Fibroblast of lung (primary cell): ENCODE results near the gene PAPOLA. TPM values are rescaled to one million over a fixed set of nuclear protein-coding genes. Genes with fewer than 3 reads are reported as not detected.

Source experiments
- DNase-seq, 2 donors: peaks; one replicate each; pipeline versions ENCODE4 v3.0.0 to v3.0.0-alpha.2; 2010; ENCODE audit warnings: low read depth in 2 of 2
- H2AFZ ChIP-seq: 2 replicates; pipeline ENCODE4 v1.5.1; 2012; ENCODE audit warnings: low read length, control low read depth, inconsistent platforms
- H3K27ac ChIP-seq: 2 replicates; pipeline ENCODE4 v1.5.1; 2011; ENCODE audit warnings: low read length, control low read depth; ENCODE audit not compliant: insufficient read depth
- H3K27me3 ChIP-seq: 2 replicates; pipeline ENCODE4 v1.5.1; 2011; ENCODE audit warnings: mild to moderate bottlenecking, low read length; ENCODE audit not compliant: control insufficient read depth, insufficient read depth
- H3K36me3 ChIP-seq: 2 replicates; pipeline ENCODE4 v1.5.1; 2011; ENCODE audit warnings: low read length; ENCODE audit not compliant: control insufficient read depth, insufficient read depth
- H3K4me1 ChIP-seq: 2 replicates; pipeline ENCODE4 v1.5.1; 2011; ENCODE audit warnings: low read length; ENCODE audit not compliant: control insufficient read depth, insufficient read depth; ENCODE audit errors: extremely low read depth
- H3K4me2 ChIP-seq: 2 replicates; pipeline ENCODE4 v1.5.1; 2011; ENCODE audit warnings: low read length, control low read depth; ENCODE audit not compliant: insufficient read depth; ENCODE audit errors: extremely low read depth
- H3K4me3 ChIP-seq, 4 experiments: fragments of 200-600 bp in 1 of 4; sonication (generic) in 1 of 4; replicated peaks in 1 of 4; 2 replicates each; pipeline ENCODE4 v1.5.1; 2011 to 2016; ENCODE audit warnings: low read length in 4 of 4, low read depth in 3 of 4, mild to moderate bottlenecking in 3 of 4, control low read depth in 2 of 4, inconsistent platforms in 1 of 4, mixed read lengths in 1 of 4; ENCODE audit not compliant: insufficient read depth in 1 of 4; ENCODE audit errors: control extremely low read depth in 1 of 4
- H3K79me2 ChIP-seq: 2 replicates; pipeline ENCODE4 v1.5.1; 2012; ENCODE audit warnings: mild to moderate bottlenecking, low read length, inconsistent platforms; ENCODE audit not compliant: control insufficient read depth, insufficient read depth
- H3K9ac ChIP-seq: 2 replicates; pipeline ENCODE4 v1.5.1; 2011; ENCODE audit warnings: mild to moderate bottlenecking, low read length, control low read depth; ENCODE audit not compliant: insufficient read depth
- H3K9me3 ChIP-seq: 2 replicates; pipeline ENCODE4 v1.5.1; 2012; ENCODE audit warnings: low read depth, low read length; ENCODE audit not compliant: control insufficient read depth, insufficient read depth
- H4K20me1 ChIP-seq: 2 replicates; pipeline ENCODE4 v1.5.1; 2011; ENCODE audit warnings: low read length; ENCODE audit not compliant: control insufficient read depth, insufficient read depth; ENCODE audit errors: extremely low read depth
- CTCF ChIP-seq, 2 donors: IDR thresholded peaks in 1 of 2; conservative IDR thresholded peaks in 1 of 2; 1 replicate in 1 of 2; 2 replicates in 1 of 2; pipeline ENCODE4 v1.5.1; 2011 to 2012; ENCODE audit warnings: low read length in 2 of 2, control low read depth in 1 of 2, inconsistent platforms in 1 of 2, low read depth in 1 of 2, mild to moderate bottlenecking in 1 of 2
- EZH2 ChIP-seq: IDR thresholded peaks from 2 replicates; pipeline ENCODE4 v1.5.1; 2012; ENCODE audit warnings: low read length, control low read depth, mild to moderate bottlenecking; ENCODE audit errors: missing control alignments
- polyA plus RNA-seq, 2 donors: library from polyadenylated mRNA; depleted of rRNA in 1 of 2; stranded (reverse) in 1 of 2; unstranded in 1 of 2; fragments of >200 nt; gene quantifications; 2 replicates each; pipeline ENCODE4 v1.2.1, GENCODE V29; 2011 to 2012; ENCODE audit warnings: missing spikeins in 1 of 2
- total RNA-seq: library from RNA; depleted of rRNA; stranded (reverse); fragments of >200 nt; gene quantifications from 2 replicates; pipeline ENCODE4 v1.2.1, GENCODE V29; 2014

Gene PAPOLA
- total and polyA plus RNA-seq, 2 donors (not counting 1 experiment from before 2014, with no cell fraction given), result 109 to 141 TPM

- TF ChIP-seq EZH2, result no peak
- no peak for TF ChIP-seq CTCF (conservative IDR thresholded peaks at IDR 0.05 in 1 of 2, IDR thresholded peaks at IDR 0.05 in 1 of 2; ENCODE audit: low read depth in 1 of 2, low read length in 2 of 2)
- no peak overlapping the region for H3K27ac ChIP-seq
- H3K27me3 ChIP-seq, result no peaks in the 10 kb centered on the region
- H3K4me1 ChIP-seq, result no peaks in the 10 kb centered on the region
- H4K20me1 ChIP-seq, result no peaks in the 10 kb centered on the region
- no peak overlapping the region for H3K4me3 ChIP-seq
- DNase-seq, result no peak
- H3K9me3 ChIP-seq, result no peaks in the 10 kb centered on the region
- peaks cover 9% of the 10 kb centered on the region for H3K36me3 ChIP-seq
- no peaks in the 10 kb centered on the region for H3K79me2 ChIP-seq
- H2AFZ ChIP-seq, result no peak overlapping the region
- H3K4me2 ChIP-seq, result no peak overlapping the region
- H3K9ac ChIP-seq, result no peak overlapping the region
Observed at GRCh38 chr14:96554315-96554910, 52.2 kb downstream of the PAPOLA start.

- Histone ChIP-seq H3K36me3 (peaks cover 2% of the 10 kb centered on the region), H3K9me3 (no peaks in the 10 kb centered on the region), H3K4me1 (no peaks in the 10 kb centered on the region), H2AFZ (no peak overlapping the region), H3K4me2 (no peak overlapping the region), H3K27ac (no peak overlapping the region), H3K79me2 (no peaks in the 10 kb centered on the region), H3K9ac (no peak overlapping the region), H3K4me3 (no peak overlapping the region), H3K27me3 (no peaks in the 10 kb centered on the region), H4K20me1 (no peaks in the 10 kb centered on the region)
- TF ChIP-seq EZH2, result no peak
- TF ChIP-seq CTCF (conservative IDR thresholded peaks at IDR 0.05 in 1 of 2, IDR thresholded peaks at IDR 0.05 in 1 of 2; ENCODE audit: low read depth in 1 of 2, low read length in 2 of 2), result no peak
- DNase-seq, result no peak
Observed at GRCh38 chr14:96559571-96559970, 57.4 kb downstream of the PAPOLA start.

GRCh38 chr14:96564389-96564788, 62.2 kb downstream of the PAPOLA start:
- H3K36me3 ChIP-seq, result peaks cover 3% of the 10 kb centered on the region
- no peak overlapping the region for H2AFZ ChIP-seq
- no peaks in the 10 kb centered on the region for H3K4me1 ChIP-seq
- H3K79me2 ChIP-seq, result no peaks in the 10 kb centered on the region
- no peak overlapping the region for H3K4me2 ChIP-seq
- peak in 1 of 2 donors; percentile 21 for DNase-seq
- H3K9me3 ChIP-seq, result no peaks in the 10 kb centered on the region
- no peak overlapping the region for H3K9ac ChIP-seq
- TF ChIP-seq CTCF (conservative IDR thresholded peaks at IDR 0.05 in 1 of 2, IDR thresholded peaks at IDR 0.05 in 1 of 2; ENCODE audit: low read depth in 1 of 2, low read length in 2 of 2), result no peak
- no peak for TF ChIP-seq EZH2
- no peak overlapping the region for H3K27ac ChIP-seq
- H4K20me1 ChIP-seq, result no peaks in the 10 kb centered on the region
- no peaks in the 10 kb centered on the region for H3K27me3 ChIP-seq
- H3K4me3 ChIP-seq, result no peak overlapping the region
